Common myeloid progenitor, CD34-positive (primary cell): ENCODE data around the gene IFNAR1.

Experiments
- CTCF ChIA-PET: fragments of 350-600 bp; sonication (Branson Sonifier 250); formaldehyde crosslinking; loops from one replicate; lab custom pipeline; 2021; ENCODE audit warnings: antibody characterized with exemption; lab: Charles Lee
- POLR2A ChIA-PET: fragments of 350-600 bp; sonication (Branson Sonifier 250); formaldehyde crosslinking; loops from one replicate; lab custom pipeline; 2021; ENCODE audit warnings: antibody characterized with exemption; lab: Charles Lee
- DNase-seq, 3 donors: peaks; one replicate each; pipeline versions ENCODE4 v3.0.0 to v3.0.0-alpha.2; 2013
- H3K27ac ChIP-seq, 2 experiments: 1 replicate in 1 of 2; 2 replicates in 1 of 2; pipeline ENCODE4 v1.7.0; 2013; ENCODE audit warnings: inconsistent platforms in 2 of 2, low read length in 2 of 2, mild to moderate bottlenecking in 2 of 2, low read depth in 1 of 2, moderate library complexity in 1 of 2; ENCODE audit not compliant: severe bottlenecking in 2 of 2, insufficient read depth in 1 of 2, poor library complexity in 1 of 2
- H3K27me3 ChIP-seq, 5 experiments: replicated peaks in 2 of 5; 1 replicate in 3 of 5; 2 replicates in 2 of 5; pipeline versions ENCODE4 v1.6.1 to v1.7.0; 2013; ENCODE audit warnings: low read length in 4 of 5, mild to moderate bottlenecking in 2 of 5, moderate library complexity in 2 of 5, inconsistent platforms in 1 of 5; ENCODE audit not compliant: insufficient read depth in 5 of 5, control insufficient read depth in 4 of 5
- H3K36me3 ChIP-seq, 4 experiments: 1 replicate in 2 of 4; 2 replicates in 2 of 4; pipeline versions ENCODE4 v1.6.1 to v1.7.0; 2013; ENCODE audit warnings: low read length in 3 of 4, control low read depth in 1 of 4, mild to moderate bottlenecking in 1 of 4; ENCODE audit not compliant: control insufficient read depth in 4 of 4, insufficient read depth in 4 of 4
- H3K4me1 ChIP-seq, 4 experiments: 1 replicate in 3 of 4; 2 replicates in 1 of 4; pipeline versions ENCODE4 v1.6.1 to v1.7.1; 2013; ENCODE audit warnings: low read length in 3 of 4, mild to moderate bottlenecking in 3 of 4, control low read depth in 1 of 4, inconsistent platforms in 1 of 4, moderate library complexity in 1 of 4; ENCODE audit not compliant: control insufficient read depth in 4 of 4, insufficient read depth in 4 of 4; ENCODE audit errors: control extremely low read depth in 1 of 4
- H3K4me3 ChIP-seq, 7 experiments: 1 replicate in 4 of 7; 2 replicates in 3 of 7; pipeline versions ENCODE4 v1.5.1 to v1.7.0; 2013; ENCODE audit warnings: mild to moderate bottlenecking in 7 of 7, low read length in 6 of 7, moderate library complexity in 6 of 7, inconsistent platforms in 2 of 7, low read depth in 2 of 7, control low read depth in 1 of 7; ENCODE audit not compliant: insufficient read depth in 4 of 7, control insufficient read depth in 1 of 7; ENCODE audit errors: extremely low read depth in 1 of 7
- H3K9me3 ChIP-seq, 5 experiments: 1 replicate in 4 of 5; 2 replicates in 1 of 5; pipeline versions ENCODE4 v1.6.1 to v1.7.1; 2013; ENCODE audit warnings: low read length in 4 of 5, mild to moderate bottlenecking in 2 of 5, inconsistent platforms in 1 of 5, low read depth in 1 of 5, moderate library complexity in 1 of 5; ENCODE audit not compliant: control insufficient read depth in 4 of 5, insufficient read depth in 2 of 5; ENCODE audit errors: control extremely low read depth in 1 of 5
- WGBS: methylation state at CpG from one replicate; pipeline ENCODE4 v1.1.5; 2013; ENCODE audit not compliant: insufficient coverage; 5-methylcytosine and 5-hydroxymethylcytosine counted together

The IFNAR1 gene

GRCh38 chr21:33296156-33296555 lies 28.6 kb upstream of the IFNAR1 start:
- POLR2A ChIA-PET, result no interaction called here
- no peak for DNase-seq
- 100% methylated on average over 4 of the region's 6 CpGs for WGBS
- Histone ChIP-seq H3K27ac (no peak overlapping the region), H3K36me3 (peaks cover 9 to 40% (median 29%) of the 10 kb centered on the region in 4 experiments), H3K4me1 (peaks cover 19 to 25% (median 24%) of the 10 kb centered on the region in 4 experiments), H3K9me3 (no peaks in the 10 kb centered on the region), H3K27me3 (no peaks in the 10 kb centered on the region), H3K4me3 (no peak overlapping the region)
- CTCF ChIA-PET, result interaction anchor here (0.7 kb wide), 1 partner anchor 29 kb away, joined by 3 read pairs; the partner anchor contains the start of gene IFNAR1

- CTCF ChIA-PET, result interaction anchor here (1.1 to 2.5 kb wide), 5 partner anchors 9 to 86 kb away, joined by 3 to 8 read pairs (median 3); partner anchors contain the start of gene IFNAR1
- peaks cover 21 to 53% (median 43%) of the 10 kb centered on the region in 4 experiments for H3K4me1 ChIP-seq
- H3K9me3 ChIP-seq, result no peaks in the 10 kb centered on the region
- WGBS, result 40% methylated on average over 3 of the region's 5 CpGs
- no peaks in the 10 kb centered on the region for H3K27me3 ChIP-seq
- peak overlapping the region in 1 of 7 experiments; percentile 4 for H3K4me3 ChIP-seq
- POLR2A ChIA-PET, result interaction anchor here (0.6 kb wide), 1 partner anchor 11 kb away, joined by 3 read pairs; no protein-coding TSS in a partner anchor
- peaks cover 6 to 16% (median 9%) of the 10 kb centered on the region in 4 experiments for H3K36me3 ChIP-seq
- peak in 2 of 3 donors; percentile 36 to 54 for DNase-seq
- peak overlapping the region in 1 of 2 experiments; percentile 14 for H3K27ac ChIP-seq
Observed at GRCh38 chr21:33299181-33299752, 25.5 kb upstream of the IFNAR1 start.

- peak; percentile 75 to 94 (median 91) for DNase-seq
- CTCF ChIA-PET, result interaction anchor here (0.6 to 2.5 kb wide), 6 partner anchors 8 to 820 kb away, joined by 3 to 8 read pairs (median 3); no protein-coding TSS in a partner anchor
- 36% methylated on average over 7 of the region's 10 CpGs for WGBS
- POLR2A ChIA-PET, result interaction anchor here (1.3 to 1.4 kb wide), 2 partner anchors 24 to 61 kb away, joined by 3 read pairs; partner anchors contain the start of gene IFNAR1
- peaks cover 4 to 12% (median 6%) of the 10 kb centered on the region in 4 experiments for H3K36me3 ChIP-seq
- peak overlapping the region in 4 of 7 experiments; percentile 20 to 49 (median 43) for H3K4me3 ChIP-seq
- peak overlapping the region; percentile 38 to 84 for H3K27ac ChIP-seq
- H3K4me1 ChIP-seq, result peaks cover 29 to 60% (median 50%) of the 10 kb centered on the region in 4 experiments
- H3K27me3 ChIP-seq, result no peaks in the 10 kb centered on the region
- no peaks in the 10 kb centered on the region for H3K9me3 ChIP-seq
Observed at GRCh38 chr21:33300701-33301631, 23.8 kb upstream of the IFNAR1 start.

GRCh38 chr21:33301632-33302002 lies 23.2 kb upstream of the IFNAR1 start:
- peak overlapping the region in 3 of 7 experiments; percentile 34 to 49 (median 48) for H3K4me3 ChIP-seq
- DNase-seq, result no peak
- H3K27ac ChIP-seq, result peak overlapping the region; percentile 38 to 84
- peaks cover 29 to 60% (median 50%) of the 10 kb centered on the region in 4 experiments for H3K4me1 ChIP-seq
- no peaks in the 10 kb centered on the region for H3K9me3 ChIP-seq
- no peaks in the 10 kb centered on the region for H3K27me3 ChIP-seq
- peaks cover 0 to 5% (median 1%) of the 10 kb centered on the region in 4 experiments for H3K36me3 ChIP-seq
- WGBS, result 100% methylated on average over 1 of the region's 2 CpGs
- ChIA-PET CTCF (interaction anchor here (0.7 to 1.3 kb wide), 2 partner anchors 18 to 60 kb away, joined by 3 read pairs; no protein-coding TSS in a partner anchor), POLR2A (interaction anchor here (1.3 to 1.4 kb wide), 2 partner anchors 23 to 60 kb away, joined by 3 read pairs; partner anchors contain the start of gene IFNAR1)

GRCh38 chr21:33302055-33302454 lies 22.7 kb upstream of the IFNAR1 start:
- H3K27ac ChIP-seq, result peak overlapping the region in 1 of 2 experiments; percentile 84

DNA sequence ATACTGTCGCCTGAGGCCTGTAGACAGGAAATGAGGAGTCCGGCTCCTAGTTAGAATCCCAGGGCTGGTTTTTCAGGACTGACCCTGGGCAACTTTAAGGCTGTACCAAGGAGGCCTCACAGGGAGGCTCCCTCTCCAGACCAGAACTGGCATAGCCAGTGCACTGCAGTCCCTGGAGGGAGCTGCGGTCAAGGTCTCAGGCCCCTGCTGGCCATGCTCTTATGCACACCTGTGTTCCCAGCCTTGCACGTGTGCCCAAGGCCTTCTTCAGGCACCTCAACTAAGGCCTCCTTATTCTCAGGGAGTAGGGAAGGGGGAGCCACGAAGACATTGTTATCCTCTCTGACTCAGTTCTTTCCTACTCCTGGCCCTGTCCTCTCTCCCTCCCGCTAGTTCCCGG lies 22.0 kb upstream of the IFNAR1 start:
- H3K4me3 ChIP-seq, result no peak overlapping the region
- no peaks in the 10 kb centered on the region for H3K9me3 ChIP-seq
- H3K4me1 ChIP-seq, result peaks cover 32 to 60% (median 55%) of the 10 kb centered on the region in 4 experiments
- WGBS, result 96% methylated on average over 4 of the region's 7 CpGs
- H3K27me3 ChIP-seq, result no peaks in the 10 kb centered on the region
- ChIA-PET CTCF (no interaction called here), POLR2A (no interaction called here)
- no peak for DNase-seq
- H3K36me3 ChIP-seq, result no peaks in the 10 kb centered on the region
- no peak overlapping the region for H3K27ac ChIP-seq

More at GRCh38 chr21:33302055-33302454, 22.7 kb upstream of the IFNAR1 start:
- Histone ChIP-seq H3K4me1 (peaks cover 29 to 60% (median 51%) of the 10 kb centered on the region in 4 experiments), H3K27me3 (no peaks in the 10 kb centered on the region), H3K9me3 (no peaks in the 10 kb centered on the region), H3K4me3 (peak overlapping the region in 1 of 7 experiments; percentile 34), H3K36me3 (peaks cover 0 to 2% (median under 1%) of the 10 kb centered on the region in 4 experiments)
- ChIA-PET POLR2A (no interaction called here), CTCF (interaction anchor here (0.7 kb wide), 1 partner anchor 18 kb away, joined by 3 read pairs; no protein-coding TSS in a partner anchor)
- no peak for DNase-seq
- 98% methylated on average over 7 of the region's 7 CpGs for WGBS
